H9 (cell line): ENCODE results near the gene LDLRAP1. TPM values are rescaled to one million over a fixed set of nuclear protein-coding genes. Genes with fewer than 3 reads are reported as not detected.

Source experiments
- DNase-seq: peaks from one replicate; pipeline ENCODE4 v3.0.0-alpha.2; 2017
- H2AFZ ChIP-seq: one replicate; pipeline ENCODE4 v1.6.1; 2013; ENCODE audit warnings: mild to moderate bottlenecking, low read length, control low read depth, moderate library complexity
- H2AK5ac ChIP-seq: 2 replicates; pipeline ENCODE4 v1.6.1; 2013; ENCODE audit warnings: low read length, control low read depth, mixed read lengths; ENCODE audit not compliant: insufficient read length
- H2BK120ac ChIP-seq: one replicate; pipeline ENCODE4 v1.6.1; 2013; ENCODE audit warnings: low read depth, mild to moderate bottlenecking, low read length, control low read depth, inconsistent platforms; ENCODE audit not compliant: poor library complexity, severe bottlenecking
- H2BK12ac ChIP-seq: 2 replicates; pipeline ENCODE4 v1.6.1; 2013; ENCODE audit warnings: low read length, control low read depth, mixed read lengths, low read depth; ENCODE audit not compliant: insufficient read length
- H2BK15ac ChIP-seq: 2 replicates; pipeline ENCODE4 v1.6.1; 2013; ENCODE audit warnings: low read depth, low read length, control low read depth
- H2BK20ac ChIP-seq: one replicate; pipeline ENCODE4 v1.6.1; 2013; ENCODE audit warnings: low read depth, mild to moderate bottlenecking, low read length, control low read depth, inconsistent platforms; ENCODE audit not compliant: poor library complexity, severe bottlenecking
- H2BK5ac ChIP-seq: 2 replicates; pipeline ENCODE4 v1.6.1; 2013; ENCODE audit warnings: low read length, control low read depth, mixed read lengths; ENCODE audit not compliant: insufficient read length
- H3K14ac ChIP-seq: 2 replicates; pipeline ENCODE4 v1.6.1; 2013; ENCODE audit warnings: low read length, control low read depth; ENCODE audit not compliant: insufficient read depth
- H3K18ac ChIP-seq: 2 replicates; pipeline ENCODE4 v1.6.1; 2013; ENCODE audit warnings: low read depth, mild to moderate bottlenecking, mixed read lengths, low read length, control low read depth; ENCODE audit not compliant: insufficient read length
- H3K23ac ChIP-seq: 2 replicates; pipeline ENCODE4 v1.6.1; 2013; ENCODE audit warnings: low read length, control low read depth, mixed read lengths, low read depth; ENCODE audit not compliant: insufficient read length
- H3K23me2 ChIP-seq: 2 replicates; pipeline ENCODE4 v1.6.1; 2013; ENCODE audit warnings: low read depth, mild to moderate bottlenecking, mixed read lengths, low read length, control low read depth; ENCODE audit not compliant: insufficient read length, poor library complexity, severe bottlenecking
- H3K27ac ChIP-seq: 2 replicates; pipeline ENCODE4 v1.5.1; 2013; ENCODE audit warnings: low read length, control low read depth, mixed read lengths, low read depth; ENCODE audit not compliant: insufficient read length
- H3K27me3 ChIP-seq: 2 replicates; pipeline ENCODE4 v1.6.1; 2013; ENCODE audit warnings: low read length, control low read depth, inconsistent platforms; ENCODE audit not compliant: insufficient read depth
- H3K4ac ChIP-seq: 2 replicates; pipeline ENCODE4 v1.6.1; 2013; ENCODE audit warnings: low read depth, mild to moderate bottlenecking, control low read depth, inconsistent platforms, low read length, moderate library complexity
- H3K4me1 ChIP-seq: 2 replicates; pipeline ENCODE4 v1.6.1; 2013; ENCODE audit warnings: low read length, control low read depth, inconsistent platforms; ENCODE audit not compliant: insufficient read depth
- H3K4me2 ChIP-seq: 2 replicates; pipeline ENCODE4 v1.6.1; 2013; ENCODE audit warnings: low read length, control low read depth, mixed read lengths; ENCODE audit not compliant: insufficient read length, insufficient read depth
- H3K56ac ChIP-seq: 2 replicates; pipeline ENCODE4 v1.6.1; 2013; ENCODE audit warnings: low read depth, mild to moderate bottlenecking, mixed read lengths, low read length, control low read depth; ENCODE audit not compliant: insufficient read length
- H3K79me1 ChIP-seq: 2 replicates; pipeline ENCODE4 v1.6.1; 2013; ENCODE audit warnings: low read depth, mild to moderate bottlenecking, moderate library complexity, low read length, control low read depth, inconsistent platforms; ENCODE audit not compliant: insufficient read depth, poor library complexity, severe bottlenecking
- H3K79me2 ChIP-seq: 2 replicates; pipeline ENCODE4 v1.6.1; 2013; ENCODE audit warnings: low read length, control low read depth, inconsistent platforms; ENCODE audit not compliant: insufficient read depth
- H3K9ac ChIP-seq: 2 replicates; pipeline ENCODE4 v1.6.1; 2013; ENCODE audit warnings: low read length, control low read depth, mixed read lengths; ENCODE audit not compliant: insufficient read length; ENCODE audit errors: extremely low read depth
- H3K9me3 ChIP-seq: one replicate; pipeline ENCODE4 v1.6.1; 2013; ENCODE audit warnings: low read depth, low read length, inconsistent platforms; ENCODE audit not compliant: control insufficient read depth
- H3T11ph ChIP-seq: one replicate; pipeline ENCODE4 v1.6.1; 2013; ENCODE audit warnings: mild to moderate bottlenecking, low read length, control low read depth, inconsistent platforms
- H4K20me1 ChIP-seq: one replicate; pipeline ENCODE4 v1.6.1; 2013; ENCODE audit not compliant: control insufficient read depth, insufficient read length, insufficient read depth
- H4K5ac ChIP-seq: 2 replicates; pipeline ENCODE4 v1.6.1; 2013; ENCODE audit warnings: low read depth, mild to moderate bottlenecking, mixed read lengths, low read length, control low read depth; ENCODE audit not compliant: insufficient read length
- H4K8ac ChIP-seq: replicated peaks from 2 replicates; pipeline ENCODE4 v1.6.1; 2013; ENCODE audit warnings: low read length, control low read depth, mixed read lengths, low read depth; ENCODE audit not compliant: insufficient read length
- H4K91ac ChIP-seq: 2 replicates; pipeline ENCODE4 v1.6.1; 2013; ENCODE audit warnings: low read depth, mild to moderate bottlenecking, moderate library complexity, mixed read lengths, low read length, control low read depth; ENCODE audit not compliant: insufficient read length
- H3K27ac Mint-ChIP-seq, 3 experiments: 2 replicates in 2 of 3; 3 replicates in 1 of 3; pipeline ENCODE4 v1.8.0; 2020 to 2021; ENCODE audit warnings: mixed read lengths in 3 of 3, mild to moderate bottlenecking in 1 of 3, moderate library complexity in 1 of 3
- H3K27me3 Mint-ChIP-seq: 2 replicates; pipeline ENCODE4 v1.8.0; 2021; ENCODE audit warnings: low read depth, mild to moderate bottlenecking, moderate library complexity, mixed read lengths
- H3K36me3 Mint-ChIP-seq, 3 experiments: 2 replicates in 2 of 3; 3 replicates in 1 of 3; pipeline ENCODE4 v1.8.0; 2020 to 2021; ENCODE audit warnings: low read depth in 3 of 3, mixed read lengths in 3 of 3; ENCODE audit not compliant: insufficient read depth in 1 of 3
- H3K4me1 Mint-ChIP-seq, 2 experiments: 2 replicates each; pipeline ENCODE4 v1.8.0; 2020; ENCODE audit warnings: mixed read lengths in 2 of 2
- H3K4me3 Mint-ChIP-seq, 2 experiments: 2 replicates in 1 of 2; 3 replicates in 1 of 2; pipeline ENCODE4 v1.8.0; 2020 to 2021; ENCODE audit warnings: mild to moderate bottlenecking in 2 of 2, mixed read lengths in 2 of 2, moderate library complexity in 1 of 2
- H3K9me3 Mint-ChIP-seq, 2 experiments: 2 replicates in 1 of 2; 3 replicates in 1 of 2; pipeline ENCODE4 v1.8.0; 2020; ENCODE audit warnings: mild to moderate bottlenecking in 2 of 2, mixed read lengths in 2 of 2, moderate library complexity in 1 of 2
- WGBS: extraction: QIAGEN DNeasy Blood & Tissue Kit; methylation state at CpG from one replicate; pipeline ENCODE4 v1.1.7; 2013; ENCODE audit warnings: missing lambda C conversion rate, low lambda C conversion rate, mixed read lengths; ENCODE audit not compliant: insufficient read length; ENCODE audit errors: extremely low coverage; 5-methylcytosine and 5-hydroxymethylcytosine counted together
- total RNA-seq: library from RNA; stranded (reverse); gene quantifications from 2 replicates; pipeline ENCODE4 v1.2.1, GENCODE V29; 2021
- TF ChIP-seq, protein P1 (sequence below): fragments of 200-600 bp; sonication (generic); conservative IDR thresholded peaks from 3 replicates; pipeline ENCODE4 v1.8.0; 2021; ENCODE audit warnings: antibody characterized with exemption, mild to moderate bottlenecking

Gene LDLRAP1
- total RNA-seq, 1 experiment from 2014 or later = 15.7 TPM

DNA sequence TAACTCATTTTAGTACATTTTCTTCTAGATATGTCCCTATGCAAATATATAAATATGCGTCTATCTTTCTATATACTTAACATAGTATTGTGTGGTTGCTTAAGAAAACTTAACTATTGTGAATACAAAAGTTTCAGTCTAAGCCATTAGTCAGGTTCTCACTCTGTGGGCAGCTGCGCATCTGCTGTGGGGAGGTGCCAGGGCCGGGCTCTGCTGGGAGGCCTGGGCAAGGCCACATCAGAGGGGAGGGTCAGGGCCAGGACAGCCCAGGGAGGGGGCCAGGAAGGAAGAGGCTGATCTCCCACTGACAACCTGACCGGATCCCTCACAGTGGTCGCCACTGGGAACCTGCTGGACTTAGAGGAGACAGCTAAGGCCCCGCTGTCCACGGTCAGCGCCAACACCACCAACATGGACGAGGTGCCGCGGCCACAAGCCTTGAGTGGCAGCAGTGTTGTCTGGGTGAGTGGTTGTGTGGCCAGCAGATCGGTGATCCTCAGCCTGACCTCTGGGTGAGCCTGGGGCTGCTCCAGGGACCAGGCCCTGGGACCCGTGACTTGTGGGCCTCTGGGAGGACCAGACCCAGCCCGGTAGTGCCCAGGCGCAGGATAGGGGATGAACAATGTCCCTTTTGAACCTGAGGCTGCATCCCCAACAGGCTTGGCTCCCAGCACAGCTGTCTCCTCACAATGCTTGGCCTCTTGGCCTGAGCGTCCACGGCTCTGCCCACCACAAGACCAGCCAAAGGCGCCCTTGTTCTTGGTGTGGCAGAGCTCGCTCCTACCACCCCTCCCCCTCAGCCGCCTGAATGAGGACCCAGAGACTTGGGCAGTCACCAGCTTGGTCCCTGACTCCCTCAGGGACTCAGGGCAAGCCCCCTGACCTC, 20.2 kb downstream of the LDLRAP1 start:
- H2BK15ac ChIP-seq = no peak overlapping the region
- H3T11ph ChIP-seq = no peak overlapping the region
- H3K23ac ChIP-seq = no peak overlapping the region
- peak overlapping the region; percentile 5; the same call in 1 of the 2 replicates for H3K14ac ChIP-seq
- no peak overlapping the region for H2AK5ac ChIP-seq
- H3K56ac ChIP-seq = no peak overlapping the region
- no peak for DNase-seq
- peaks cover 27 to 41% of the 10 kb centered on the region in 2 experiments for H3K4me1 Mint-ChIP-seq
- H3K27me3 ChIP-seq = no peaks in the 10 kb centered on the region
- no peak overlapping the region for H3K4me2 ChIP-seq
- H2BK120ac ChIP-seq = no peak overlapping the region
- no peaks in the 10 kb centered on the region for H3K9me3 ChIP-seq
- H4K91ac ChIP-seq = no peak overlapping the region
- no peak overlapping the region for H4K8ac ChIP-seq
- no peaks in the 10 kb centered on the region for H3K27me3 Mint-ChIP-seq
- no peak overlapping the region for H2BK5ac ChIP-seq
- no peaks in the 10 kb centered on the region for H3K4me1 ChIP-seq
- H3K79me2 ChIP-seq = no peaks in the 10 kb centered on the region
- no peaks in the 10 kb centered on the region for H3K79me1 ChIP-seq
- H2AFZ ChIP-seq = no peak overlapping the region
- no peaks in the 10 kb centered on the region for H4K20me1 ChIP-seq
- no peak overlapping the region for H3K18ac ChIP-seq
- no peak overlapping the region for H2BK12ac ChIP-seq
- no CpG with 5 or more reads among the region's 20 CpGs for WGBS
- H2BK20ac ChIP-seq = no peak overlapping the region
- no peaks in the 10 kb centered on the region for H3K23me2 ChIP-seq
- TF ChIP-seq, protein P1, sequence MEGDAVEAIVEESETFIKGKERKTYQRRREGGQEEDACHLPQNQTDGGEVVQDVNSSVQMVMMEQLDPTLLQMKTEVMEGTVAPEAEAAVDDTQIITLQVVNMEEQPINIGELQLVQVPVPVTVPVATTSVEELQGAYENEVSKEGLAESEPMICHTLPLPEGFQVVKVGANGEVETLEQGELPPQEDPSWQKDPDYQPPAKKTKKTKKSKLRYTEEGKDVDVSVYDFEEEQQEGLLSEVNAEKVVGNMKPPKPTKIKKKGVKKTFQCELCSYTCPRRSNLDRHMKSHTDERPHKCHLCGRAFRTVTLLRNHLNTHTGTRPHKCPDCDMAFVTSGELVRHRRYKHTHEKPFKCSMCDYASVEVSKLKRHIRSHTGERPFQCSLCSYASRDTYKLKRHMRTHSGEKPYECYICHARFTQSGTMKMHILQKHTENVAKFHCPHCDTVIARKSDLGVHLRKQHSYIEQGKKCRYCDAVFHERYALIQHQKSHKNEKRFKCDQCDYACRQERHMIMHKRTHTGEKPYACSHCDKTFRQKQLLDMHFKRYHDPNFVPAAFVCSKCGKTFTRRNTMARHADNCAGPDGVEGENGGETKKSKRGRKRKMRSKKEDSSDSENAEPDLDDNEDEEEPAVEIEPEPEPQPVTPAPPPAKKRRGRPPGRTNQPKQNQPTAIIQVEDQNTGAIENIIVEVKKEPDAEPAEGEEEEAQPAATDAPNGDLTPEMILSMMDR = no peak
- H3K27ac ChIP-seq = no peak overlapping the region
- no peak overlapping the region for H3K9ac ChIP-seq
- no peak overlapping the region for H4K5ac ChIP-seq
- no peak overlapping the region for H3K4ac ChIP-seq
- H3K4me3 Mint-ChIP-seq = no peak overlapping the region
- H3K9me3 Mint-ChIP-seq = no peaks in the 10 kb centered on the region
- H3K36me3 Mint-ChIP-seq = peaks cover 0 to 23% (median 7%) of the 10 kb centered on the region in 3 experiments; a peak in 3 of 7 replicates
- peak overlapping the region in 1 of 3 experiments; percentile 70; a peak in 1 of 7 replicates for H3K27ac Mint-ChIP-seq
